Right cardiac atrium (tissue), 5 donors: ENCODE results near the gene DMRTC1. TPM values are rescaled to one million over a fixed set of nuclear protein-coding genes. Genes with fewer than 3 reads are reported as not detected.
"Not testable (repeated sequence)": the region's sequence is repeated elsewhere in the genome, so short reads cannot be mapped to it uniquely, and the experiment has no call there.

ENCODE experiments used
- ATAC-seq, 2 donors: fragments of 200-7000 bp; cut with Tn5 transposase; one replicate each; pipeline versions ENCODE4 v1.8.0 to v1.9.1; 2020; ENCODE audit warnings: moderate library complexity in 2 of 2, mild to moderate bottlenecking in 1 of 2
- DNase-seq, 3 donors: peaks; one replicate each; pipeline ENCODE4 v3.0.0-alpha.2; 2020
- H3K27ac ChIP-seq: one replicate; pipeline ENCODE4 v1.5.1; 2013; ENCODE audit warnings: mild to moderate bottlenecking, low read length, control low read depth, moderate library complexity
- H3K27me3 ChIP-seq: one replicate; pipeline ENCODE4 v1.6.1; 2013; ENCODE audit not compliant: control insufficient read depth, insufficient read depth
- H3K4me1 ChIP-seq: one replicate; pipeline ENCODE4 v1.6.1; 2013; ENCODE audit warnings: low read length; ENCODE audit not compliant: control insufficient read depth, insufficient read depth
- H3K4me3 ChIP-seq: one replicate; pipeline ENCODE4 v1.5.1; 2013; ENCODE audit warnings: low read length, control low read depth
- H3K9me3 ChIP-seq: one replicate; pipeline ENCODE4 v1.6.1; 2013; ENCODE audit warnings: low read length; ENCODE audit not compliant: control insufficient read depth
- WGBS: extraction: QIAGEN DNeasy Blood & Tissue Kit; methylation state at CpG from one replicate; pipeline ENCODE4 v1.1.7; 2013; 5-methylcytosine and 5-hydroxymethylcytosine counted together
- intact Hi-C, 4 donors: fragments of 100-400 bp; cut with DNase I; formaldehyde crosslinking; loops; one replicate each; pipeline versions ENCODE4 v1.11.0 to v1.14.0; 2022 to 2023
- long read RNA-seq, 4 donors: library from polyadenylated mRNA; unstranded; transcript quantifications; one replicate each; pipeline ENCODE4 v2.0.0, GENCODE V29; 2020 to 2021
- polyA plus RNA-seq: library from polyadenylated mRNA; stranded (reverse); fragments of 200-250 nt; gene quantifications from one replicate; pipeline ENCODE4 v1.2.3, GENCODE V29; 2013
- total RNA-seq, 4 donors: library from RNA; stranded (reverse); fragmentation: NEBNext Ultra II Directional; extraction: Animal tissue kit (Norgen Biotek cat#: 25700); gene quantifications; one replicate each; pipeline ENCODE4 v1.2.1, GENCODE V29; 2021
- donor health status: healthy with polysubstance abuse.
- donor health status: DM: no; HTN: yes; CAD: no.
- donor health status: DM: no; HTN: no; CAD: no.
- donor health status: DM: no; HTN: yes; CAD: no; lungs with severe emphysema.
- donor health status: DM: yes; HTN: yes; CAD: no.

The DMRTC1 gene, protein sequence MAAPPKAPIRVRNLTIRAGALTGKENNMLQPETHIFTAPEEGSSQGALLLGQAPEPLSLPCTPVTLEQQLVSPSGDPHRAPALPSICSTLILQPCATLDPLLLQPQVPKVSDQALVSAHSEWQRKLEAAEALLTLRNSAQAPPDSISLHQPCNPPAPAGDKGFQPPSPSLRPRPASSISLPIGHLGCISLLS
- total RNA-seq (under 1 TPM in 1 of 4 donors, not detected in 3; 0.26 TPM), polyA plus RNA-seq (not detected)
- long read RNA-seq, donor 1 = 0 reads
- long read RNA-seq, donor 2 = 0 reads
- long read RNA-seq, donor 3 = 0 reads
- long read RNA-seq, donor 4 = 0 reads

DNA sequence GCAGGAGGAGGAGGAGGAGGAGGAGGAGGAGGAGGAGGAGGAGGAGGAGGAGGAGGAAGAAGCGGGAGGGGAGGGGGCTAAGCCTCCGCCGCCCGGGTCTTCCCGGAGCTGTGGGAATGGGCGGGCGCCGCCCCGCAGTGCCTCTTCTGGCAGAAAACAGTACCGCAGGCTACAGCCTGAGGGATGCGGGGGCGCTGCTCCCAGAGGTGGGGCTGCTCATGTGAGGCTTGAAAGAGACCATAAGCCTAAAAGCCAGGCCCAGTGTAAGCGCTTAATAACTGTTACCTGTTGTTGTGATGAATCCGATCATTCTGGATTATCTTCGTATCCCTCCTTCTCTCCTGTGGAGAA is at the start of gene DMRTC1:
DMRTC1 (minus strand) TSS at position 19 of the 351 bp plus-strand sequence. CDS start 68,143 bp downstream, outside the sequence.
- H3K4me3 ChIP-seq, H3K9me3 ChIP-seq, intact Hi-C loops, H3K27ac ChIP-seq, H3K4me1 ChIP-seq, H3K27me3 ChIP-seq, DNase-seq: not testable (repeated sequence)
- ATAC-seq = peak; percentile 65 to 80
- WGBS = no CpG with 5 or more reads among the region's 15 CpGs

DNA sequence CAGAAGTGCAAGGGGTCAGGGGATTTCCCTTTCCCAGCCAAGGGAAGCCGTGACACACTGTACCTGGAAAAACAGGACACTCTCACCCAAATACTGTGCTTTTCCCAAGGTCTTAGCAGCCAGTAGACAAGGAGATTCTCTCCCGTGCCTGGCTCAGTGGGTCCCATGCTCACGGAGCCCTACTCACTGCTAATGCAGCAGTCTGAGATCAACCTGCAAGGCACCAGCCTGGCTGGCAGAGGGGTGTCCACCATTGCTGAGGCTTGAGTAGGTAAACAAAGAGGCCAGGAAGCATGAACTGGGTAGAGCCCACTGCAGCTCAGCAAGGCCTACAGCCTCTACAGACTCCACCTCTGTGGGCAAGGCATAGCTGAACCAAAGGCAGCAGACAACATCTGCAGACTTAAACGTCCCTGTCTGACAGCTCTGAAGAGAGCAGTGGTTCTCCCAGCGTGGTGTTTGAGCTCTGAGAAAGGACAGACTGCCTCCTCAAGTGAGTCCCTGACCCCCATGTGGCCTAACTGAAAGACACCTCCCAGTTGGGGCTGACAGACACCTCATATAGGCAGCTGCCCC is 37.3 kb upstream of the DMRTC1 start:
- ATAC-seq, H3K4me1 ChIP-seq, H3K9me3 ChIP-seq, H3K27me3 ChIP-seq, H3K4me3 ChIP-seq, H3K27ac ChIP-seq, intact Hi-C loops: not testable (repeated sequence)
- 59% methylated on average over 5 of the region's 5 CpGs for WGBS
- DNase-seq = peak in 1 of 3 donors; percentile 2

DNA sequence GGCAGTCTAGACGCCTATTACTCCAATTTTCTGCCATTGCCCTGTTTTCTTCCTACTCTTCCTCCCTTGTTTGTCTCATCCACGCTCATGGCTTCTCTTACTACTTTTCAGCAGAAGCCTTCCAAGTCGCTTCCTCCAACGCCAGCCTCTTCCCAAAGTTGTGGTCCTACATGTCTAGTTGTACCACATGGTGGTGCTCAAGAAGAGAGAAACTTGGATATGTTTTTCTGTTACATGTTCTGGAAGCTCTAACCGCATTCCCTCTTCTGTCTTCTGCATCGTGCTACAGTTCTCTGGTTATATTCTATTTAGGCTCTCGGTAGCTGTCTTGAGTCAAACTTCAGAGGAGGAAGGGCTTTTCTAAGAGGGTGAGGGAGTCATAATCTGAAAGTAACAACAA is 31.2 kb upstream of the DMRTC1 start:
- no CpG with 5 or more reads among the region's 7 CpGs for WGBS
- H3K4me3 ChIP-seq, H3K27me3 ChIP-seq, H3K4me1 ChIP-seq, DNase-seq, intact Hi-C loops, ATAC-seq, H3K27ac ChIP-seq, H3K9me3 ChIP-seq: not testable (repeated sequence)

DNA sequence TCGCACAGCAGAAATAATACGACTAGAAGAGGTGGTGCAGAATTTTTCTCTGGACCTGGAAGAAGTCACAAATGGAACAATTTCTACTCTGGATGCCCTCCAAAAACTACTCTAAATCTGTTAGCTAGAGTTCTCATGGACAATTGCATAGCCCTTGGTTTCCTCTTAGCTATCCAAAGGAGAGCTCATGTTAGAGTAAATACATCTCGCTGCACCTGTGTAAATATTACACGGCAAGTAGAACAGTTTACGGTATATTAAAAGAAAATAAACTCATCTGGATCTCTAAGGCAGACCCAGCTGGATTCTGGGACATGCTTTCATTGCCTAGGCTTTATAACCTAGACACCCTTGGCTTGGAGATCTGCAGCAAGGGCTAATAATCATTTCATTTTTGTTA is 28.2 kb upstream of the DMRTC1 start:
- ATAC-seq, DNase-seq, H3K27me3 ChIP-seq, H3K9me3 ChIP-seq, H3K4me1 ChIP-seq, H3K4me3 ChIP-seq, H3K27ac ChIP-seq, intact Hi-C loops: not testable (repeated sequence)
- WGBS = no CpG with 5 or more reads among the region's 5 CpGs

DNA sequence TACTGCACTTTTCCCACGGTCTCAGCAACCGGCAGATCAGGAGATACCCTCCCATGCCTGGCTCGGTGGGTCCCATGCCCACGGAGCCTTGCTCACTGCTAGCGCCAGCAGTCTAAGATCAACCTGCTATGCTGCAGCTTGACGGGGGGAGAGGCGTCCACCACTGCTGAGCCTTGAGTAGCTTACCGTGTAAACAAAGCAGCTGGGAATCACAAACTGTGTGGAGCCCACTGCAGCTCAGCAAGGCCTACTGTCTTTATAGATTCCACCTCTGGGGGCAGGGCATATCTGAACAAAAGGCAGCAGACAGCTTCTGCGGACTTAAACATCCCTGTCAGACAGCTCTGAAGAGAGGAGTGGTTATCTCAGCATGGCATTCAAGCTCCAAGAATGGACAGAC is 16.3 kb upstream of the DMRTC1 start:
- DNase-seq, H3K9me3 ChIP-seq, ATAC-seq, H3K27ac ChIP-seq, H3K4me1 ChIP-seq, H3K4me3 ChIP-seq, intact Hi-C loops, H3K27me3 ChIP-seq: not testable (repeated sequence)
- whole genome bisulfite sequencing = no CpG with 5 or more reads among the region's 9 CpGs

DNA sequence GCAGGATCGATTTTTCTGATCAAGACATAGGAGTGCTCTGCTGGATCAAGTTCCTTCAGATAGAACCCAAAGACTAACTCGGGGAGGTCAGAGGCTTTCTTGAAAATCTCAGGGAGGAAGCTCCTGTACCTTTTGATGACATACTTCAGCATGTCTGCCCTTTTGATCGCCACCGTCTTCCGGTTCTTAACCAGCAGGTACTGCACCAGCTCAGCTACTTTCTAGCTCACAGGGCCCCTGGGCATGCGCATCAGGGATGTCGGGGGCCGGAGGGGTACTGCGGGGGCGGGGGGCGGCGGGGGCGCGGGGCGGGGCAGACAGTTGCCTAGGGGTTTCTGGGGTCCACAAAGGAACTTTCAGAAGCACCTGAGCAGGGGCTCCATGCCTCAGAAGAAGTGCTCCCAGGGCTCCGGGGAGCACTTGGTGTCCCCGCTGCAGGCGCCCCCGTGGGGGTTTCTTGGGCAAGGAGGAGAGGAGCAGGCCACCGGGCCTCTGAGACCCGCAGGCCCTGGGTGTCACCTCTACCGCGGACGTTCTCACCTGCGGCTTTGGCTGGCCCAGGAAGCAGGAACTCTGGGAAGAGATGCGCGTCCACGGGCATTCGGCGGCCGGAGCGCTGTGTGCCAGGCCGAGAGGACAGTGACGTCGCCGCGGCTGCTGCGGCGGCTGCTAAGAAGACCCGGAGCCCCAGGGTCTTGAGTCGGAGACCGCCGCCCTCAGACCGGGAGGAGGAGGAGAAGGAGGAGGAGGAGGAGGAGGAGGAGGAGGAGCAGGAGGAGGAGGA is 410 bp downstream of the DMRTC1 start:
- H3K27me3 ChIP-seq, H3K27ac ChIP-seq, DNase-seq, intact Hi-C loops, H3K4me3 ChIP-seq, H3K4me1 ChIP-seq, H3K9me3 ChIP-seq: not testable (repeated sequence)
- peak in 1 of 2 donors; percentile 45 for ATAC-seq
- no CpG with 5 or more reads among the region's 44 CpGs for WGBS

DNA sequence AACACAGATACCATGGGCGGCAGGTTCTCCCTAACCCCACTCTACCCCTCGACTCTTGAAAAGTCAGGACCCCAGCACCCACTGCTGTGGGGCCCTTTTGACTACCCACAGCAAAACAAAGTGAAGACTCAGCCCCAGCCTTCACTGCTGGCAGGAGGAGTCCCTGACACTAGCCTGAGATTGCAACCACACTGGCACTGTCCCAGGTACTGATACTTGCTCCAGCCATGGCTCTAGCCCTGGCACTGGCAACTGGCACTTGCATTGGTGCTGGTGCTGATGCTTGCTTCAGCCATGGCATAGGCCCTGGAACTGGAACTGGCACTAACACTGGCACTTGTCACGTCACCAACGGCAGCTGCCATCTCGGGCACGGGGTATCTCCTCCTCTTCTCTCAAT is 1.4 kb downstream of the DMRTC1 start:
- H3K9me3 ChIP-seq, H3K4me1 ChIP-seq, H3K27me3 ChIP-seq, intact Hi-C loops, H3K4me3 ChIP-seq, ATAC-seq, H3K27ac ChIP-seq, DNase-seq: not testable (repeated sequence)
- WGBS = no CpG with 5 or more reads among the region's 6 CpGs

DNA sequence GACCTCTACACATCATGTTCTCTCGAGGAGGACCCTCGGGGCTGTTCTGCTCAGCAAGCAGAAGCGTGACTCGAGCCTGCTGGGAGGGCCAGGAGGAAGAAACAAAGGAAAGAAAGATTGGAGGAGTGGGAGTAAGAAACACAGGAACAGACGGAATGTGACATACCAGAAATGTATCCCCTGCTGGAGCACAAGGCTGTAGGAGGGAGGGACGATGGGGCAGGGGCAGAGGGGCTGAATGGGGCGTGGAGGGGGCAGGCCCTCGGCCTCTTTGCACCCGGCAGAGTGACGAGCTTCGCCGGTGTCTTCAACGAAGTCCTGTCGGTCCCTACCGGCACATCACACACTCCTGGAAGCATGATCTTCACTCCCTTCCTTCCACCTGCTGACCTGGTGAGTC is 5.7 kb downstream of the DMRTC1 start, which contains the start of gene FAM236A:
FAM236A (plus strand) TSS at position 301 of the 400 bp plus-strand sequence; CDS start at position 358, 57 bp downstream.
- ATAC-seq, DNase-seq, H3K4me3 ChIP-seq, H3K4me1 ChIP-seq, H3K27ac ChIP-seq, H3K27me3 ChIP-seq, H3K9me3 ChIP-seq, intact Hi-C loops: not testable (repeated sequence)
- WGBS = no CpG with 5 or more reads among the region's 15 CpGs

DNA sequence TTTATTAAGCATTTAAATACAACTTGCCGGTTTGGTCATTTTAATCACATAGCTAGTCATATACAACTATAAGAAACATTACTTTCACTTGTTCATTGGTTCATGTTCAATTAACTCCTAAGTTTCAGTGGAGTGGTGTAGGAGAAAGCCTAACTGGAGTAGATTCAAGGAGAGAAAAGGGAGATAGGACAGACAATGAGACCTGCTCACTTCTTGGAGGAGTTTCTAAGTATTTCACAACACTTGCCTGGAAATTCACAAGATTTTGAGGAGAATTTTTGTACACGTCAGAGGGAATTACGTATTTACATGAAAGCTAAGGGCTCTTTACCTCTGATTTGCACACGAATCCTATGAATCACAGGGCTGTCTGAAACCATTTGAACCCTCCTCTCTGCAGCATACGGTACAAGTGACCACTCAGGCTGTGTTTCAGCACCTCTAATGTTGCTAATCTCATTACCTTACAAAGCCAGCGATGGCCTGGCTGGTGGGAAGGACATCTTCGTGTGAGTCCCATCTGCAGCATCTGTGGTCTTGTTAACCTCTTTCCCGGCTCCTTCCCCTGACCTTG is 6.7 kb downstream of the DMRTC1 start:
- H3K4me3 ChIP-seq, intact Hi-C loops: not testable (repeated sequence)
- WGBS = no CpG with 5 or more reads among the region's 8 CpGs

DNA sequence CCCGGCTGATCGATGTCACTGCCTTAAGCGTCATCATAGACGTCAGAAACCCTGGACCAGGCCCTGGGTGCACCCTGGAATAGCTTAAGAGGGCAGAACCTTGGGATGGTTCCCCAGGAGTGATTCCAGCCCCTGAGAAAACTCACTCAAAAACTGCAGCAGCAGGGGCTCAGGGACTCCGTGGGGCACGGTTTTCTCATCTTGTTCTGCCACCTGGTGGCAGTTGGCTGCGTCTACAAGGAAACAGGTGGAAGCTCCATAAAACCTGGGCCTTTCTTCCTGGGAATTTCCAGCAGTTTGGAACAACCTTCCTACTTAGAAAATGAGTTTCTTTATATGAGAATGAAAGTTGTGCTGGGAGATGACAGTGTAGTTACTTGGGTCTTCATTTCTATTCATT is 7.2 kb downstream of the DMRTC1 start:
- ATAC-seq, H3K4me1 ChIP-seq: not testable (repeated sequence)
- WGBS = no CpG with 5 or more reads among the region's 7 CpGs

More for the DNA sequence above, 6.7 kb downstream of the DMRTC1 start:
- not testable (repeated sequence) for H3K27me3 ChIP-seq, ATAC-seq, DNase-seq, H3K27ac ChIP-seq, H3K9me3 ChIP-seq, H3K4me1 ChIP-seq

DNA sequence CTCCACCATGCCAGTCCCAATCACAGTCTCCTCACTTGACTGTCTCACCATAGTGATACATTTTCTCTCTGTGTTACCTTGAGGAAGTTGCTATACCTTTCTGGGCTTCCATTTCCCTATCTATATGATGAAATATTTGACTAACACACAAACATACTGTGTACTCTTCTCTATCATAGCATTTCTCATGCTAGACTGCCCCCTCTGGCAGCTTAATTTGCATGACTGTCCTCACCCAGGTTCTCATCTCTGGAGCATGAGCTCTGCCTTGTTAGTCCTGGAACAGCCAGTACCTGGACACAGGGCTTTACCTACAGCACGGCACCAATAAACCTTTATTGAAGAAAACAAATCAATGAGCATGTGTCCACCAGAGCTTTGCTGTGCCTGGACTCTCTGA is 11.4 kb downstream of the DMRTC1 start:
- H3K27ac ChIP-seq, H3K27me3 ChIP-seq, ATAC-seq, H3K4me1 ChIP-seq, H3K9me3 ChIP-seq, DNase-seq, H3K4me3 ChIP-seq, intact Hi-C loops: not testable (repeated sequence)
- no CpG with 5 or more reads among the region's 1 CpG for WGBS

More for the DNA sequence above, 7.2 kb downstream of the DMRTC1 start:
- H3K9me3 ChIP-seq, intact Hi-C loops, H3K27ac ChIP-seq, H3K27me3 ChIP-seq, DNase-seq, H3K4me3 ChIP-seq: not testable (repeated sequence)
